Activated naive CD8-positive, alpha-beta T cell treated with anti-CD3 and anti-CD28 coated beads, Interleukin-2, amount 50 U/mL, for 24 hours (primary cell): ENCODE results near the gene SF3B3.
A peak's percentile ranks its signal among the peaks of the same experiment; 100 is the strongest.
"Not testable (repeated sequence)": the region's sequence is repeated elsewhere in the genome, so short reads cannot be mapped to it uniquely, and the experiment has no call there.

Source experiments
- ATAC-seq: fragments of 150-1000 bp; cut with Tn5 transposase; one replicate; pipeline ENCODE4 v1.10.0; 2021
- DNase-seq: peaks from one replicate; pipeline ENCODE4 v3.0.0; 2021
- H3K27ac Mint-ChIP-seq: one replicate; pipeline ENCODE4 v1.8.0; 2021; ENCODE audit warnings: mild to moderate bottlenecking, mixed read lengths
- H3K27me3 Mint-ChIP-seq: one replicate; pipeline ENCODE4 v1.8.0; 2021; ENCODE audit warnings: mixed read lengths
- H3K36me3 Mint-ChIP-seq: one replicate; pipeline ENCODE4 v1.8.0; 2021; ENCODE audit warnings: low read depth, mixed read lengths
- H3K4me1 Mint-ChIP-seq: one replicate; pipeline ENCODE4 v1.8.0; 2021; ENCODE audit warnings: mixed read lengths
- H3K4me3 Mint-ChIP-seq: one replicate; pipeline ENCODE4 v1.8.0; 2021; ENCODE audit warnings: mild to moderate bottlenecking, moderate library complexity, mixed read lengths
- H3K9me3 Mint-ChIP-seq: one replicate; pipeline ENCODE4 v1.8.0; 2021; ENCODE audit warnings: mixed read lengths

The SF3B3 gene

GRCh38 chr16:70494202-70494770 is 29.3 kb upstream of the SF3B3 start:
- DNase-seq = no peak
- Mint-ChIP-seq H3K36me3 (peaks cover 24% of the 10 kb centered on the region), H3K27ac (peak overlapping the region; percentile 36), H3K4me3 (no peak overlapping the region), H3K27me3 (no peaks in the 10 kb centered on the region), H3K9me3 (no peaks in the 10 kb centered on the region), H3K4me1 (peaks cover 23% of the 10 kb centered on the region)
- peak; percentile 58 for ATAC-seq

GRCh38 chr16:70494777-70495176 is 28.8 kb upstream of the SF3B3 start:
- Mint-ChIP-seq H3K9me3 (no peaks in the 10 kb centered on the region), H3K4me1 (peaks cover 23% of the 10 kb centered on the region), H3K4me3 (no peak overlapping the region), H3K27ac (peak overlapping the region; percentile 36), H3K27me3 (no peaks in the 10 kb centered on the region), H3K36me3 (peaks cover 22% of the 10 kb centered on the region)
- no peak for ATAC-seq
- DNase-seq = no peak

- Mint-ChIP-seq H3K27ac (no peak overlapping the region), H3K27me3 (no peaks in the 10 kb centered on the region), H3K9me3 (no peaks in the 10 kb centered on the region), H3K4me3 (no peak overlapping the region), H3K4me1 (peaks cover 23% of the 10 kb centered on the region), H3K36me3 (peaks cover 18% of the 10 kb centered on the region)
- ATAC-seq (no peak), DNase-seq (no peak)
Observed at GRCh38 chr16:70495425-70496182, 28.0 kb upstream of the SF3B3 start.

GRCh38 chr16:70496513-70496912 is 27.1 kb upstream of the SF3B3 start:
- peak overlapping the region; percentile 72 for H3K27ac Mint-ChIP-seq
- no peak overlapping the region for H3K4me3 Mint-ChIP-seq
- no peaks in the 10 kb centered on the region for H3K9me3 Mint-ChIP-seq
- DNase-seq (no peak), ATAC-seq (peak; percentile 84)
- no peaks in the 10 kb centered on the region for H3K27me3 Mint-ChIP-seq
- peaks cover 23% of the 10 kb centered on the region for H3K4me1 Mint-ChIP-seq
- H3K36me3 Mint-ChIP-seq = peaks cover 18% of the 10 kb centered on the region

- Mint-ChIP-seq H3K4me1 (peaks cover 1% of the 10 kb centered on the region), H3K36me3 (peaks cover 14% of the 10 kb centered on the region), H3K27ac (peak overlapping the region; percentile 36), H3K27me3 (no peaks in the 10 kb centered on the region), H3K4me3 (no peak overlapping the region), H3K9me3 (no peaks in the 10 kb centered on the region)
- DNase-seq (no peak), ATAC-seq (no peak)
Observed at GRCh38 chr16:70508752-70509151, 14.9 kb upstream of the SF3B3 start.

- H3K36me3 Mint-ChIP-seq = peaks cover 18% of the 10 kb centered on the region
- no peak overlapping the region for H3K4me3 Mint-ChIP-seq
- H3K27me3 Mint-ChIP-seq = no peaks in the 10 kb centered on the region
- H3K27ac Mint-ChIP-seq = no peak overlapping the region
- ATAC-seq (no peak), DNase-seq (no peak)
- H3K9me3 Mint-ChIP-seq = no peaks in the 10 kb centered on the region
- H3K4me1 Mint-ChIP-seq = peaks cover 1% of the 10 kb centered on the region
Observed at GRCh38 chr16:70510216-70510615, 13.4 kb upstream of the SF3B3 start.

- Mint-ChIP-seq H3K4me3 (no peak overlapping the region), H3K4me1 (peaks cover 1% of the 10 kb centered on the region), H3K27ac (no peak overlapping the region), H3K27me3 (no peaks in the 10 kb centered on the region), H3K9me3 (no peaks in the 10 kb centered on the region), H3K36me3 (peaks cover 19% of the 10 kb centered on the region)
- no peak for ATAC-seq
- DNase-seq = no peak
Observed at GRCh38 chr16:70511833-70512232, 11.8 kb upstream of the SF3B3 start.

- ATAC-seq (no peak), DNase-seq (no peak)
- peaks cover 19% of the 10 kb centered on the region for H3K36me3 Mint-ChIP-seq
- H3K27me3 Mint-ChIP-seq = no peaks in the 10 kb centered on the region
- H3K4me1 Mint-ChIP-seq = peaks cover 1% of the 10 kb centered on the region
- H3K4me3 Mint-ChIP-seq = no peak overlapping the region
- H3K9me3 Mint-ChIP-seq = no peaks in the 10 kb centered on the region
- H3K27ac Mint-ChIP-seq = no peak overlapping the region
Observed at GRCh38 chr16:70512456-70512855, 11.2 kb upstream of the SF3B3 start.

GRCh38 chr16:70520612-70521297 is 2.9 kb upstream of the SF3B3 start:
- Mint-ChIP-seq H3K4me1 (peaks cover 30% of the 10 kb centered on the region), H3K36me3 (peaks cover 32% of the 10 kb centered on the region), H3K9me3 (no peaks in the 10 kb centered on the region), H3K4me3 (peak overlapping the region; percentile 46), H3K27ac (peak overlapping the region; percentile 78), H3K27me3 (no peaks in the 10 kb centered on the region)
- peak; percentile 64 for ATAC-seq
- no peak for DNase-seq

- Mint-ChIP-seq H3K36me3 (peaks cover 41% of the 10 kb centered on the region), H3K27ac (peak overlapping the region; percentile 99), H3K4me1 (peaks cover 46% of the 10 kb centered on the region), H3K4me3 (peak overlapping the region; percentile 99), H3K9me3 (no peaks in the 10 kb centered on the region), H3K27me3 (no peaks in the 10 kb centered on the region)
- ATAC-seq (no peak), DNase-seq (no peak)
Observed at GRCh38 chr16:70522216-70523075, 1.2 kb upstream of the SF3B3 start.

- peak within 1 kb of the TSS; percentile 99 for H3K27ac Mint-ChIP-seq
- DNase-seq = peak; percentile 92
- peaks cover 50% of the 10 kb centered on the region for H3K4me1 Mint-ChIP-seq
- ATAC-seq = peak; percentile 75
- H3K4me3 Mint-ChIP-seq = peak within 1 kb of the TSS; percentile 99
- H3K9me3 Mint-ChIP-seq = no peaks in the 10 kb centered on the region
- H3K27me3 Mint-ChIP-seq = no peaks in the 10 kb centered on the region
- H3K36me3 Mint-ChIP-seq = peaks cover 42% of the 10 kb centered on the region
Observed at GRCh38 chr16:70523076-70523742, 407 bp upstream of the SF3B3 start, which contains the start of gene COG4. TSS of gene COG4 (minus strand) at chr16:70523554. CDS start at chr16:70523543, 11 bp downstream.

GRCh38 chr16:70524399-70524825 is 796 bp downstream of the SF3B3 start:
- H3K27me3 Mint-ChIP-seq, H3K9me3 Mint-ChIP-seq, ATAC-seq, DNase-seq: not testable (repeated sequence)
- peaks cover 61% of the 10 kb centered on the region for H3K4me1 Mint-ChIP-seq
- peaks cover 53% of the 10 kb centered on the region for H3K36me3 Mint-ChIP-seq
- H3K4me3 Mint-ChIP-seq = peak overlapping the region; percentile 99
- peak overlapping the region; percentile 99 for H3K27ac Mint-ChIP-seq

- no peak for ATAC-seq
- peaks cover 52% of the 10 kb centered on the region for H3K4me1 Mint-ChIP-seq
Observed at GRCh38 chr16:70526403-70526802, 2.8 kb downstream of the SF3B3 start.

More at GRCh38 chr16:70526403-70526802, 2.8 kb downstream of the SF3B3 start:
- no peaks in the 10 kb centered on the region for H3K9me3 Mint-ChIP-seq
- peak overlapping the region; percentile 85 for H3K27ac Mint-ChIP-seq
- no peak for DNase-seq
- H3K27me3 Mint-ChIP-seq = no peaks in the 10 kb centered on the region
- peaks cover 62% of the 10 kb centered on the region for H3K36me3 Mint-ChIP-seq
- H3K4me3 Mint-ChIP-seq = peak overlapping the region; percentile 99
